Large intestine (tissue), 3 donors: Measurements from ENCODE around the gene MECP2. TPM values are rescaled to one million over a fixed set of nuclear protein-coding genes. Genes with fewer than 3 reads are reported as not detected.

ENCODE experiments used
- DNase-seq, 2 donors: peaks; one replicate each; pipeline versions ENCODE4 v3.0.0 to v3.0.0-alpha.2; 2013
- H3K27ac ChIP-seq: one replicate; pipeline ENCODE4 v1.5.1; 2013; ENCODE audit warnings: low read length
- H3K27me3 ChIP-seq: 2 replicates; pipeline ENCODE4 v1.6.1; 2013; ENCODE audit warnings: low read length; ENCODE audit not compliant: control insufficient read depth, insufficient read depth
- H3K36me3 ChIP-seq: 2 replicates; pipeline ENCODE4 v1.6.1; 2013; ENCODE audit warnings: low read length; ENCODE audit not compliant: control insufficient read depth, insufficient read depth
- H3K4me1 ChIP-seq: one replicate; pipeline ENCODE4 v1.6.1; 2013; ENCODE audit warnings: low read length; ENCODE audit not compliant: control insufficient read depth, insufficient read depth
- H3K4me3 ChIP-seq: one replicate; pipeline ENCODE4 v1.5.1; 2013; ENCODE audit warnings: low read length
- H3K9me3 ChIP-seq: one replicate; pipeline ENCODE4 v1.6.1; 2013; ENCODE audit warnings: mild to moderate bottlenecking, low read depth, low read length, moderate library complexity; ENCODE audit not compliant: control insufficient read depth
- WGBS: methylation state at CpG from one replicate; pipeline ENCODE4 v1.1.5; 2013; ENCODE audit warnings: low lambda C conversion rate; ENCODE audit not compliant: insufficient coverage; 5-methylcytosine and 5-hydroxymethylcytosine counted together
- polyA plus RNA-seq: library from polyadenylated mRNA; unstranded; fragments of 120-200 nt; gene quantifications from one replicate; pipeline ENCODE4 v1.2.1, GENCODE V29; 2013

MECP2 gene
- polyA plus RNA-seq, 1 donor: 19.4 TPM

- WGBS: no CpG with 5 or more reads among the region's 9 CpGs
Observed at GRCh38 chrX:154064637-154065435, 32.7 kb downstream of the MECP2 start.

GRCh38 chrX:154063234-154063633 lies 34.3 kb downstream of the MECP2 start:
- DNase-seq: no peak
- no peaks in the 10 kb centered on the region for H3K36me3 ChIP-seq
- no peaks in the 10 kb centered on the region for H3K27me3 ChIP-seq
- no peaks in the 10 kb centered on the region for H3K4me1 ChIP-seq
- WGBS: no CpG with 5 or more reads among the region's 4 CpGs
- H3K4me3 ChIP-seq: no peak overlapping the region
- no peaks in the 10 kb centered on the region for H3K9me3 ChIP-seq
- no peak overlapping the region for H3K27ac ChIP-seq

More at GRCh38 chrX:154064637-154065435, 32.7 kb downstream of the MECP2 start:
- Histone ChIP-seq H3K27me3 (no peaks in the 10 kb centered on the region), H3K36me3 (no peaks in the 10 kb centered on the region), H3K4me3 (no peak overlapping the region), H3K27ac (no peak overlapping the region), H3K9me3 (no peaks in the 10 kb centered on the region), H3K4me1 (no peaks in the 10 kb centered on the region)
- no peak for DNase-seq

- Histone ChIP-seq H3K27me3 (no peaks in the 10 kb centered on the region), H3K4me3 (no peak overlapping the region), H3K9me3 (no peaks in the 10 kb centered on the region), H3K36me3 (no peaks in the 10 kb centered on the region), H3K4me1 (peaks cover 6% of the 10 kb centered on the region), H3K27ac (no peak overlapping the region)
- 100% methylated on average over 1 of the region's 8 CpGs for WGBS
- DNase-seq: no peak
Observed at GRCh38 chrX:154061801-154062200, 35.7 kb downstream of the MECP2 start.

GRCh38 chrX:154059729-154060245 lies 37.7 kb downstream of the MECP2 start:
- no peak overlapping the region for H3K27ac ChIP-seq
- no CpG with 5 or more reads among the region's 5 CpGs for WGBS
- no peaks in the 10 kb centered on the region for H3K9me3 ChIP-seq
- no peak overlapping the region for H3K4me3 ChIP-seq
- no peak for DNase-seq
- H3K27me3 ChIP-seq: no peaks in the 10 kb centered on the region
- H3K4me1 ChIP-seq: peaks cover 6% of the 10 kb centered on the region
- H3K36me3 ChIP-seq: no peaks in the 10 kb centered on the region

- WGBS: no CpG with 5 or more reads among the region's 1 CpG
- Histone ChIP-seq H3K4me1 (peaks cover 6% of the 10 kb centered on the region), H3K27me3 (no peaks in the 10 kb centered on the region), H3K9me3 (no peaks in the 10 kb centered on the region), H3K27ac (no peak overlapping the region), H3K36me3 (no peaks in the 10 kb centered on the region), H3K4me3 (no peak overlapping the region)
- DNase-seq: no peak
Observed at GRCh38 chrX:154059231-154059630, 38.3 kb downstream of the MECP2 start.

GRCh38 chrX:154058214-154058997 lies 39.1 kb downstream of the MECP2 start:
- H3K36me3 ChIP-seq: no peaks in the 10 kb centered on the region
- no peak for DNase-seq
- H3K4me3 ChIP-seq: no peak overlapping the region
- peaks cover 6% of the 10 kb centered on the region for H3K4me1 ChIP-seq
- no peaks in the 10 kb centered on the region for H3K9me3 ChIP-seq
- H3K27ac ChIP-seq: no peak overlapping the region
- WGBS: no CpG with 5 or more reads among the region's 11 CpGs
- H3K27me3 ChIP-seq: no peaks in the 10 kb centered on the region

GRCh38 chrX:154057791-154058190 lies 39.7 kb downstream of the MECP2 start:
- Histone ChIP-seq H3K27ac (no peak overlapping the region), H3K4me1 (peaks cover 6% of the 10 kb centered on the region), H3K4me3 (no peak overlapping the region), H3K9me3 (no peaks in the 10 kb centered on the region), H3K27me3 (no peaks in the 10 kb centered on the region), H3K36me3 (no peaks in the 10 kb centered on the region)
- no CpG with 5 or more reads among the region's 1 CpG for WGBS
- no peak for DNase-seq

GRCh38 chrX:154056770-154057241 lies 40.7 kb downstream of the MECP2 start:
- Histone ChIP-seq H3K4me1 (peaks cover 6% of the 10 kb centered on the region), H3K4me3 (no peak overlapping the region), H3K27ac (peak overlapping the region; percentile 49), H3K36me3 (peaks cover 2% of the 10 kb centered on the region), H3K9me3 (no peaks in the 10 kb centered on the region), H3K27me3 (no peaks in the 10 kb centered on the region)
- peak; percentile 72 to 82 for DNase-seq
- no CpG with 5 or more reads among the region's 8 CpGs for WGBS

- Histone ChIP-seq H3K27ac (no peak overlapping the region), H3K4me3 (no peak overlapping the region), H3K36me3 (peaks cover 9% of the 10 kb centered on the region), H3K4me1 (no peaks in the 10 kb centered on the region), H3K27me3 (no peaks in the 10 kb centered on the region), H3K9me3 (no peaks in the 10 kb centered on the region)
- DNase-seq: peak; percentile 39 to 51
- WGBS: no CpG with 5 or more reads among the region's 8 CpGs
Observed at GRCh38 chrX:154051201-154051810, 46.2 kb downstream of the MECP2 start.

GRCh38 chrX:154050113-154050495 lies 47.4 kb downstream of the MECP2 start:
- Histone ChIP-seq H3K27me3 (no peaks in the 10 kb centered on the region), H3K4me3 (no peak overlapping the region), H3K27ac (no peak overlapping the region), H3K4me1 (no peaks in the 10 kb centered on the region), H3K36me3 (peaks cover 9% of the 10 kb centered on the region), H3K9me3 (no peaks in the 10 kb centered on the region)
- DNase-seq: no peak
- no CpG with 5 or more reads among the region's 7 CpGs for WGBS
